PC-9 (cell line): ENCODE data around the gene TEX51. TPM values are rescaled to one million over a fixed set of nuclear protein-coding genes. Genes with fewer than 3 reads are reported as not detected.

Experiments
- BruUV-seq: library from RNA; stranded (reverse); fragments of 400-500 nt; replicated peaks from 2 replicates; lab custom pipeline; 2021; lab: Mats Ljungman, UMichigan
- CTCF ChIA-PET: fragments of 300-600 bp; sonication (Branson Sonifier 250); formaldehyde crosslinking; loops from one replicate; lab custom pipeline; 2022; ENCODE audit warnings: antibody characterized with exemption; lab: Charles Lee
- POLR2A ChIA-PET: fragments of 300-600 bp; sonication (Branson Sonifier 250); formaldehyde crosslinking; loops from one replicate; lab custom pipeline; 2022; ENCODE audit warnings: antibody characterized with exemption; ENCODE audit not compliant: unreplicated experiment; lab: Charles Lee
- DNase-seq, 2 experiments: peaks; one replicate each; pipeline versions ENCODE4 v3.0.0 to v3.0.0-alpha.2; 2015 to 2022; ENCODE audit warnings: mixed read lengths in 1 of 2
- H2AFZ ChIP-seq: fragments of 200-600 bp; sonication (generic); 2 replicates; pipeline ENCODE4 v1.8.1; 2017; ENCODE audit warnings: antibody characterized with exemption
- H3F3A ChIP-seq: fragments of 200-600 bp; sonication (generic); 2 replicates; pipeline ENCODE4 v1.8.1; 2017; ENCODE audit warnings: antibody characterized with exemption, mild to moderate bottlenecking, low read depth; ENCODE audit not compliant: insufficient read depth
- H3K27ac ChIP-seq: fragments of 200-600 bp; sonication (generic); 2 replicates; pipeline ENCODE4 v1.6.1; 2016; ENCODE audit warnings: mixed run types
- H3K27me3 ChIP-seq: fragments of 200-600 bp; sonication (generic); 2 replicates; pipeline ENCODE4 v1.6.1; 2016; ENCODE audit warnings: low read depth, mixed run types; ENCODE audit not compliant: insufficient read depth
- H3K36me3 ChIP-seq: fragments of 200-600 bp; sonication (generic); 2 replicates; pipeline ENCODE4 v1.6.1; 2016; ENCODE audit warnings: low read depth, mixed run types
- H3K4me1 ChIP-seq: fragments of 200-600 bp; sonication (generic); replicated peaks from 2 replicates; pipeline ENCODE4 v1.6.1; 2016; ENCODE audit warnings: mixed run types; ENCODE audit not compliant: insufficient read depth
- H3K4me2 ChIP-seq: fragments of 200-600 bp; sonication (generic); 2 replicates; pipeline ENCODE4 v1.6.1; 2017; ENCODE audit warnings: mixed run types
- H3K4me3 ChIP-seq: fragments of 200-600 bp; sonication (generic); 2 replicates; pipeline ENCODE4 v1.6.1; 2016; ENCODE audit warnings: mixed run types
- H3K79me2 ChIP-seq: fragments of 200-600 bp; sonication (generic); 2 replicates; pipeline ENCODE4 v1.6.1; 2017; ENCODE audit warnings: low read depth, mixed run types
- H3K9me2 ChIP-seq: fragments of 200-600 bp; sonication (generic); 2 replicates; pipeline ENCODE4 v1.8.1; 2017; ENCODE audit warnings: mild to moderate bottlenecking; ENCODE audit not compliant: insufficient read depth
- H3K9me3 ChIP-seq: fragments of 200-600 bp; sonication (generic); 2 replicates; pipeline ENCODE4 v1.8.1; 2016; ENCODE audit warnings: low read depth; ENCODE audit not compliant: insufficient read depth
- H4K20me1 ChIP-seq: fragments of 200-600 bp; sonication (generic); 2 replicates; pipeline ENCODE4 v1.8.1; 2017; ENCODE audit not compliant: insufficient read depth
- EZH2 ChIP-seq: fragments of 200-600 bp; sonication (generic); IDR thresholded peaks from 2 replicates; pipeline ENCODE4 v1.8.0; 2017; ENCODE audit warnings: antibody characterized with exemption, low read depth
- intact Hi-C: fragments of 100-400 bp; cut with micrococcal nuclease; formaldehyde crosslinking; loops from one replicate; pipeline ENCODE4 v1.10.0; 2022; ENCODE audit not compliant: unreplicated experiment
- total RNA-seq: library from RNA; stranded (reverse); gene quantifications from 2 replicates; pipeline ENCODE4 v1.2.3, GENCODE V29; 2021
- TF ChIP-seq, protein P1 (sequence below): fragments of 200-600 bp; sonication (generic); conservative IDR thresholded peaks from 2 replicates; pipeline ENCODE4 v1.6.1; 2017; ENCODE audit warnings: mixed run types, antibody characterized with exemption, mild to moderate bottlenecking, moderate library complexity

Gene TEX51
- total RNA-seq, 1 experiment from 2014 or later, result not detected

GRCh38 chr2:126883666-126884040, 15.0 kb upstream of the TEX51 start:
- DNase-seq, result no peak
- H3K27me3 ChIP-seq, result peaks cover 96% of the 10 kb centered on the region
- H4K20me1 ChIP-seq, result no peaks in the 10 kb centered on the region
- H3K9me2 ChIP-seq, result no peaks in the 10 kb centered on the region
- no peaks in the 10 kb centered on the region for H3K36me3 ChIP-seq
- no peaks in the 10 kb centered on the region for H3F3A ChIP-seq
- 0 out of 2 replicates have a peak, but pooled peaks cover 5% of the 10 kb centered on the region for H3K9me3 ChIP-seq
- intact Hi-C loops, result no loop called here
- H2AFZ ChIP-seq, result no peak overlapping the region
- no peak overlapping the region for H3K4me2 ChIP-seq
- H3K4me1 ChIP-seq, result no peaks in the 10 kb centered on the region
- no peaks in the 10 kb centered on the region for H3K79me2 ChIP-seq
- no TSS peak for BruUV-seq
- POLR2A ChIA-PET, result no interaction called here
- no peak overlapping the region for H3K27ac ChIP-seq
- no peak overlapping the region for H3K4me3 ChIP-seq
- CTCF ChIA-PET, result no interaction called here
- TF ChIP-seq EZH2, result no peak
- TF ChIP-seq, protein P1, sequence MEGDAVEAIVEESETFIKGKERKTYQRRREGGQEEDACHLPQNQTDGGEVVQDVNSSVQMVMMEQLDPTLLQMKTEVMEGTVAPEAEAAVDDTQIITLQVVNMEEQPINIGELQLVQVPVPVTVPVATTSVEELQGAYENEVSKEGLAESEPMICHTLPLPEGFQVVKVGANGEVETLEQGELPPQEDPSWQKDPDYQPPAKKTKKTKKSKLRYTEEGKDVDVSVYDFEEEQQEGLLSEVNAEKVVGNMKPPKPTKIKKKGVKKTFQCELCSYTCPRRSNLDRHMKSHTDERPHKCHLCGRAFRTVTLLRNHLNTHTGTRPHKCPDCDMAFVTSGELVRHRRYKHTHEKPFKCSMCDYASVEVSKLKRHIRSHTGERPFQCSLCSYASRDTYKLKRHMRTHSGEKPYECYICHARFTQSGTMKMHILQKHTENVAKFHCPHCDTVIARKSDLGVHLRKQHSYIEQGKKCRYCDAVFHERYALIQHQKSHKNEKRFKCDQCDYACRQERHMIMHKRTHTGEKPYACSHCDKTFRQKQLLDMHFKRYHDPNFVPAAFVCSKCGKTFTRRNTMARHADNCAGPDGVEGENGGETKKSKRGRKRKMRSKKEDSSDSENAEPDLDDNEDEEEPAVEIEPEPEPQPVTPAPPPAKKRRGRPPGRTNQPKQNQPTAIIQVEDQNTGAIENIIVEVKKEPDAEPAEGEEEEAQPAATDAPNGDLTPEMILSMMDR, result no peak

- no peak for TF ChIP-seq EZH2
- TF ChIP-seq, protein P1, result no peak
- Histone ChIP-seq H3K27me3 (peaks cover 99% of the 10 kb centered on the region), H3K79me2 (no peaks in the 10 kb centered on the region), H2AFZ (no peak overlapping the region), H3K4me3 (no peak overlapping the region), H3K9me2 (no peaks in the 10 kb centered on the region), H3K4me2 (no peak overlapping the region), H3K4me1 (no peaks in the 10 kb centered on the region), H3K27ac (no peak overlapping the region), H3F3A (no peaks in the 10 kb centered on the region), H3K9me3 (no peaks in the 10 kb centered on the region), H3K36me3 (no peaks in the 10 kb centered on the region), H4K20me1 (no peaks in the 10 kb centered on the region)
- intact Hi-C loops, result no loop called here
- no peak for DNase-seq
- no TSS peak for BruUV-seq
- CTCF ChIA-PET, result no interaction called here
- POLR2A ChIA-PET, result no interaction called here
These were observed 13.6 kb upstream of the TEX51 start for GRCh38 chr2:126884861-126885750.

- ChIA-PET POLR2A (no interaction called here), CTCF (no interaction called here)
- Histone ChIP-seq H3K9me2 (no peaks in the 10 kb centered on the region), H3K4me3 (no peak overlapping the region), H3K27ac (no peak overlapping the region), H2AFZ (no peak overlapping the region), H3K4me1 (no peaks in the 10 kb centered on the region), H3K4me2 (no peak overlapping the region), H3K27me3 (peaks cover 99% of the 10 kb centered on the region), H3K79me2 (no peaks in the 10 kb centered on the region), H3F3A (no peaks in the 10 kb centered on the region), H4K20me1 (no peaks in the 10 kb centered on the region), H3K36me3 (no peaks in the 10 kb centered on the region), H3K9me3 (no peaks in the 10 kb centered on the region)
- no peak for DNase-seq
- TF ChIP-seq, protein P1, result no peak
- TF ChIP-seq EZH2, result no peak
- intact Hi-C loops, result no loop called here
- BruUV-seq, result no TSS peak
These were observed 12.9 kb upstream of the TEX51 start for GRCh38 chr2:126885751-126886210.
